CD4-positive, CD25-positive, alpha-beta regulatory T cell (primary cell): ENCODE data around the gene SNX33. TPM values are rescaled to one million over a fixed set of nuclear protein-coding genes. Genes with fewer than 3 reads are reported as not detected.

Source experiments
- ATAC-seq, 2 donors: fragments of 150-1000 bp; cut with Tn5 transposase; one replicate each; pipeline ENCODE4 v1.10.0; 2021; ENCODE audit warnings: low read depth in 2 of 2, moderate number of reproducible peaks in 2 of 2, moderate library complexity in 1 of 2
- DNase-seq, 3 donors: peaks; one replicate each; pipeline versions ENCODE4 v3.0.0 to v3.0.0-alpha.2; 2012 to 2022; ENCODE audit warnings: mixed read lengths in 1 of 3
- H3K27ac ChIP-seq: one replicate; pipeline ENCODE4 v1.7.0; 2013; ENCODE audit warnings: mild to moderate bottlenecking, low read length; ENCODE audit not compliant: insufficient read depth, poor library complexity, severe bottlenecking
- H3K27me3 ChIP-seq: one replicate; pipeline ENCODE4 v1.7.0; 2013; ENCODE audit warnings: low read length; ENCODE audit not compliant: control insufficient read depth, insufficient read depth
- H3K36me3 ChIP-seq: one replicate; pipeline ENCODE4 v1.7.0; 2013; ENCODE audit warnings: mild to moderate bottlenecking, low read length, moderate library complexity; ENCODE audit not compliant: control insufficient read depth, insufficient read depth
- H3K4me1 ChIP-seq: 2 replicates; pipeline ENCODE4 v1.7.0; 2013; ENCODE audit warnings: mild to moderate bottlenecking, low read length; ENCODE audit not compliant: insufficient read depth, control insufficient read depth, poor library complexity, severe bottlenecking
- H3K4me3 ChIP-seq: one replicate; pipeline ENCODE4 v1.7.0; 2013; ENCODE audit warnings: low read depth, mild to moderate bottlenecking, low read length, moderate library complexity
- H3K9me3 ChIP-seq, 2 experiments: 1 replicate in 1 of 2; 2 replicates in 1 of 2; pipeline ENCODE4 v1.7.0; 2013; ENCODE audit warnings: low read length in 2 of 2, mild to moderate bottlenecking in 1 of 2, moderate library complexity in 1 of 2; ENCODE audit not compliant: control insufficient read depth in 2 of 2
- H3K27ac Mint-ChIP-seq, 3 donors: one replicate each; pipeline ENCODE4 v1.8.0; 2020 to 2022; ENCODE audit warnings: mild to moderate bottlenecking in 3 of 3, mixed read lengths in 3 of 3, moderate library complexity in 2 of 3
- H3K27me3 Mint-ChIP-seq: one replicate; pipeline ENCODE4 v1.8.0; 2022; ENCODE audit warnings: mild to moderate bottlenecking, mixed read lengths
- H3K36me3 Mint-ChIP-seq: one replicate; pipeline ENCODE4 v1.8.0; 2020; ENCODE audit warnings: mixed read lengths
- H3K4me1 Mint-ChIP-seq, 4 donors: one replicate each; pipeline ENCODE4 v1.8.0; 2020 to 2022; ENCODE audit warnings: mixed read lengths in 4 of 4, mild to moderate bottlenecking in 1 of 4
- H3K4me3 Mint-ChIP-seq, 4 donors: one replicate each; pipeline ENCODE4 v1.8.0; 2020 to 2022; ENCODE audit warnings: mild to moderate bottlenecking in 4 of 4, mixed read lengths in 4 of 4, moderate library complexity in 3 of 4
- H3K9me3 Mint-ChIP-seq, 7 donors: one replicate each; pipeline ENCODE4 v1.8.0; 2020 to 2022; ENCODE audit warnings: mixed read lengths in 7 of 7, mild to moderate bottlenecking in 3 of 7, moderate library complexity in 2 of 7
- polyA plus RNA-seq, 4 donors: library from polyadenylated mRNA; unstranded; fragments of 300-500 nt; fragmentation: Illumina TruSeq; gene quantifications; one replicate each; pipeline ENCODE4 v1.2.3, GENCODE V29; 2021
- total RNA-seq: library from RNA; stranded (reverse); gene quantifications from one replicate; pipeline ENCODE4 v1.2.3, GENCODE V29; 2022

Gene SNX33
- total and polyA plus RNA-seq, 5 donors from 2014 or later, result 0.03 to 2.1 (median 0.78) TPM

DNA sequence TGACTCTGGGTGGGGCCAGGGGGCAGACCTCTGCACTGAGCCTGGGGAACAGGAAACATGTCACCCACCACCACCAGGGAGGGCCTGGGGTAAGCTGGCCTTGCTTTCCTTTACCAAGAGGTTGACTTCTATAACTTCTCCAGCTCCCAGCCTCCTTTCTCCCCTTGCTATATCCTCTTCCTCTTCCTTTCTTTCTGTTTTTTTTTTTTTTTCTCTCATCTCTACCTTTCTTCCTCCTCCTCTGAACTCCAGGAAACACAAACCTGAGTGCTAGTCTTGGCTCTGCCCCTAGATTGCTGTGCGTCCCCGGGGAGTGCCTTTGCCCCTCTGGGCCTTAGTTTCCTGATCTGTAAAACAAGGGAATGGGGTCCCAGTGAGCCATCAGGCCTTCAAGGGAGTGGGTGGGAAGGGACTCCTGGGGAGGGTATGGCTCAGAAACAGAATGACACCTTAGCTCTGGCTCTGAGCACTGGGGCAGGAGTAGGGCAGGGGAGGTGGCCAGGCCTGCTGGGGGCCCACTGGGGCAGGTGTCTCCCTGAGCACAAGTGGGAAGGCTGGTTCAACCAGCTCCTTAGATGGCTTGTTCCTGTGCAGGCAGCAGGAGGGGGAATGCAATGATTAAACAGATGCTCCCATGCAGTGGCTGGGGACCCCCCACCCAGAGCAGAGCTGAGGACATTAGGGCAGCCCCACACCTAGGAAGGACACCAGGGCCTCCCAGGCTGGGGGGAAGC is 4.3 kb downstream of the SNX33 start:
- Histone ChIP-seq H3K4me1 (peaks cover 25% of the 10 kb centered on the region), H3K27ac (no peak overlapping the region), H3K4me3 (no peak overlapping the region), H3K9me3 (no peaks in the 10 kb centered on the region), H3K27me3 (no peaks in the 10 kb centered on the region), H3K36me3 (no peaks in the 10 kb centered on the region)
- ATAC-seq (no peak), DNase-seq (peak in 1 of 3 donors; percentile 20)
- Mint-ChIP-seq H3K4me3 (peak overlapping the region in 3 of 4 donors; percentile 65 to 79 (median 73)), H3K27me3 (no peaks in the 10 kb centered on the region), H3K4me1 (peaks cover 0 to 44% (median 18%) of the 10 kb centered on the region in 4 donors), H3K27ac (peak overlapping the region; percentile 71 to 83 (median 82)), H3K9me3 (no peaks in the 10 kb centered on the region), H3K36me3 (peaks cover 6% of the 10 kb centered on the region)

DNA sequence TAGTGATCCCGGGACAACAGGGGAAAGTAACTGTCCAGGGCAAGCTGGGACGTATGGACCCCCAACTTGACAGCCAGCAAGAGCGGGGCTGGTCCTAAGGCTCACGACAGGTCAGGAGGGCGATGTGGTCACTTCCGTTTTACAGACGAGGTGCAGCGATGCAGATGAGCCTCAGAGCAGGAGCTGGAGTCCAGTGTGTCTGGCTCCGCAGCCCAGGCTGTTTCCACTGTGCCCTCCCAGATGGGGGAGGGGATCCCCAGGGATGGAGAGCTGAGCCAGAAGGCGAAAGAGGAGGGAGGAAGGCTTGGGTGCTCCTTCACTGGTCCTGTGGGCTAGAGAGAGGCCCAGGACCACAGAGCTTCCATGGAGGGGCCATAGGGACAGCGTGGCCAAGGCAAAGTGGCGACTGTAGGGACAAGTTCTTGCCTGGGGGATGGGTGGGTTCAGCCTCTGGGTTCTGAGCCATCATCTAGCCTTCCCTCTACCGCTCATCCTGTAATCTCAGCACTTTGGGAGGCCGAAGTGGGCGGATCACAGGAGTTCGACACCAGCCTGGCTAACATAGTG is 5.7 kb downstream of the SNX33 start:
- no peak overlapping the region for H3K27ac ChIP-seq
- no peak overlapping the region for H3K4me3 Mint-ChIP-seq
- H3K27me3 Mint-ChIP-seq, result no peaks in the 10 kb centered on the region
- peaks cover 13% of the 10 kb centered on the region for H3K4me1 ChIP-seq
- no peak overlapping the region for H3K4me3 ChIP-seq
- H3K27ac Mint-ChIP-seq, result no peak overlapping the region
- H3K27me3 ChIP-seq, result no peaks in the 10 kb centered on the region
- H3K9me3 Mint-ChIP-seq, result no peaks in the 10 kb centered on the region
- no peaks in the 10 kb centered on the region for H3K9me3 ChIP-seq
- no peak for ATAC-seq
- no peak for DNase-seq
- H3K36me3 ChIP-seq, result no peaks in the 10 kb centered on the region
- peaks cover 0 to 40% (median 18%) of the 10 kb centered on the region in 4 donors for H3K4me1 Mint-ChIP-seq
- peaks cover 6% of the 10 kb centered on the region for H3K36me3 Mint-ChIP-seq

DNA sequence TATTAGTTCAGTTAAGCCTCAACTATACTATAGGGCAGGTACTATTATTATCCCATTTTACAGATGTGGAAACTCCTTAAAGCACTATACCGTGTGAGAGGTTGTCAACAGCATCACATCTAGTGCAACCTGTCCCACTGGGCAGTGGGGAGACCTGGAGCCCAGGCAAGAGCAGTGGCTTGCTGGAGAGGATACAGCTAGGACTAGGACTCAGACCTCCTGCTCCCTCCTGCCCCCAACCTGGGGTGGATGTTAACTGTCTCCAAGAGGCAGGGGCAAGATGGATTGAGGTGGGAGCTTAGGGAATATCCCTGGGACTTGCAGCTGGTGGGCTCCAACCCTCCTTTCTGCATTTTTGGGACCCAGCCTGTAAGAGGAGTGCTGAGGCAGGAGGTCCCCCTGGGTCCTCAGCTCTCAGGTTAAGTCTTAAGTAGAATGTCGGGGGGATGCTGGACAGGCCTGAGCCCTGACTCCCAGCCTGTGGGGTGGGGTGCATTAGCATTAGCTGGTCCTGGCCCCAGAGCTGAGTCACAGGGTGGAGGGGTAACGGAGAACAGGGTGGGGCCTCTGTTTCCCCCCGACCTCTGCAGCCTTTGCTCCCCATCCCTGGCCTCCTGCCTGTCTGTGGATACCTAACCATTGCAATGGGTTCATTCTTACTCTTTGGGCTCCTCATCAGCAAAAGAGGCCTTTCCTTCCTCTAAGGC is 6.6 kb downstream of the SNX33 start:
- Histone ChIP-seq H3K27ac (no peak overlapping the region), H3K4me3 (no peak overlapping the region), H3K9me3 (no peaks in the 10 kb centered on the region), H3K27me3 (no peaks in the 10 kb centered on the region), H3K36me3 (no peaks in the 10 kb centered on the region), H3K4me1 (peaks cover 11% of the 10 kb centered on the region)
- no peak for DNase-seq
- peaks cover 6% of the 10 kb centered on the region for H3K36me3 Mint-ChIP-seq
- no peak overlapping the region for H3K27ac Mint-ChIP-seq
- H3K27me3 Mint-ChIP-seq, result no peaks in the 10 kb centered on the region
- peaks cover 0 to 30% (median 18%) of the 10 kb centered on the region in 4 donors for H3K4me1 Mint-ChIP-seq
- H3K4me3 Mint-ChIP-seq, result no peak overlapping the region
- ATAC-seq, result no peak
- no peaks in the 10 kb centered on the region for H3K9me3 Mint-ChIP-seq

DNA sequence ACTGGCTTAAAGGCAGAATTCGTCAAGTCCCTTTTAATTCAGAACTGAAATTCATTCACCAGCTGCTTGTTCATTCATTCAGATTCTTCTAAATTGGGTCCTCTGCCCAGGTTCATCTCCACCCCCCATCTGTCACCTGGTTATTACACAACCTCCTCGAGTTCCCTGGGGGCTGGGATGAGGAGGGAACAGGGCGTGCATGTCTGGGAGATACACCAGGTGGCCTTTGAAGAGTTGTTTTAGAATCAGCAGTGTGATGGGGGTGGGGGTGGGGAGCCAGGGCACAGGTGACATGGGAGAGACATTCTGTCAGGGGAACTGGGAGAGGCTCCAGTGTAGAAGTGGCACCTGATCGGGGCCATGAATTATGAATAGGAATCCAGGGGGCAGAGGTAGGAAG is 8.2 kb downstream of the SNX33 start:
- ATAC-seq (no peak), DNase-seq (no peak)
- no peaks in the 10 kb centered on the region for H3K36me3 ChIP-seq
- no peak overlapping the region for H3K27ac ChIP-seq
- Mint-ChIP-seq H3K27ac (peak overlapping the region in 1 of 3 donors; percentile 41), H3K9me3 (no peaks in the 10 kb centered on the region), H3K4me1 (peaks cover 0 to 15% (median 8%) of the 10 kb centered on the region in 4 donors), H3K36me3 (peaks cover 6% of the 10 kb centered on the region), H3K27me3 (no peaks in the 10 kb centered on the region), H3K4me3 (no peak overlapping the region)
- no peaks in the 10 kb centered on the region for H3K9me3 ChIP-seq
- H3K4me3 ChIP-seq, result no peak overlapping the region
- no peaks in the 10 kb centered on the region for H3K27me3 ChIP-seq
- H3K4me1 ChIP-seq, result peaks cover 11% of the 10 kb centered on the region

DNA sequence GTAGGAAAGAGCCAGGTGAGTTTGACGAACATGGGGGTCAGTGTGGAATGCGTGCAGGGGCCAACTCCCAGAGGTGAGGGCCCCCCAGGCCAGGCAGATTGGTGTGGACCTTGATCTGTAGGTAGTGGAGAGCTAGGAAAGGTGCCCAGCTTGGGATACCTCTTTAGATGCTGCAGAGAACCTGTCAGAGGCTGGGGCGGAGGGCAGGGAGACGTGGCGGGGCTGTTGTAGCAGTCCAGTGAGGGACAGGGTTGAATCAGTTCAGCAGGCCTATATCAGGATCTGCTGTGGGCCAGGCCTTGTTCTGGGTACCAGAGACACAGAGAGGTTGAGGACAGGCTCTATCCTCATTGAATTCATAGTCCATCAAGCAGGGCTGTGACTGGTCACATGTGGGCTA is 8.6 kb downstream of the SNX33 start:
- Mint-ChIP-seq H3K4me1 (peaks cover 0 to 11% (median 4%) of the 10 kb centered on the region in 4 donors), H3K27ac (no peak overlapping the region), H3K9me3 (no peaks in the 10 kb centered on the region), H3K27me3 (no peaks in the 10 kb centered on the region), H3K4me3 (no peak overlapping the region), H3K36me3 (peaks cover 6% of the 10 kb centered on the region)
- DNase-seq (no peak), ATAC-seq (no peak)
- H3K4me1 ChIP-seq, result peaks cover 10% of the 10 kb centered on the region
- H3K27ac ChIP-seq, result no peak overlapping the region
- H3K27me3 ChIP-seq, result no peaks in the 10 kb centered on the region
- H3K36me3 ChIP-seq, result no peaks in the 10 kb centered on the region
- H3K4me3 ChIP-seq, result no peak overlapping the region
- no peaks in the 10 kb centered on the region for H3K9me3 ChIP-seq

DNA sequence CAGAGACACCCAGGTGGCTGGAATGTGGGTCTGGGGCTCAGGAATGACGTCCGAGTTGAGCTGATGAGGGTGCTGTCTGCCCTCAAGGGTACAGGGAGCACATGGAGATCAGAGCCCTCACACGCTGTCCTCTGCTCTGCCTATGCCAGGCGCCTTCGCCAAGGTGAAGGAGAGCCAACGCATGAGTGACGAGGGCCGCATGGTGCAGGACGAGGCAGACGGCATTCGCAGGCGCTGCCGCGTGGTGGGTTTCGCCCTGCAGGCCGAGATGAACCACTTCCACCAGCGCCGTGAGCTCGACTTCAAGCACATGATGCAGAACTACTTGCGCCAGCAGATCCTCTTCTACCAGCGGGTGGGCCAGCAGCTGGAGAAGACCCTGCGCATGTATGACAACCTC is 9.1 kb downstream of the SNX33 start:
- Histone ChIP-seq H3K27me3 (no peaks in the 10 kb centered on the region), H3K27ac (no peak overlapping the region), H3K4me1 (peaks cover 5% of the 10 kb centered on the region), H3K36me3 (no peaks in the 10 kb centered on the region), H3K4me3 (no peak overlapping the region), H3K9me3 (no peaks in the 10 kb centered on the region)
- H3K36me3 Mint-ChIP-seq, result peaks cover 6% of the 10 kb centered on the region
- no peaks in the 10 kb centered on the region for H3K9me3 Mint-ChIP-seq
- no peak overlapping the region for H3K27ac Mint-ChIP-seq
- no peak overlapping the region for H3K4me3 Mint-ChIP-seq
- ATAC-seq (no peak), DNase-seq (no peak)
- H3K27me3 Mint-ChIP-seq, result no peaks in the 10 kb centered on the region
- H3K4me1 Mint-ChIP-seq, result peaks cover 0 to 6% (median 2%) of the 10 kb centered on the region in 4 donors

DNA sequence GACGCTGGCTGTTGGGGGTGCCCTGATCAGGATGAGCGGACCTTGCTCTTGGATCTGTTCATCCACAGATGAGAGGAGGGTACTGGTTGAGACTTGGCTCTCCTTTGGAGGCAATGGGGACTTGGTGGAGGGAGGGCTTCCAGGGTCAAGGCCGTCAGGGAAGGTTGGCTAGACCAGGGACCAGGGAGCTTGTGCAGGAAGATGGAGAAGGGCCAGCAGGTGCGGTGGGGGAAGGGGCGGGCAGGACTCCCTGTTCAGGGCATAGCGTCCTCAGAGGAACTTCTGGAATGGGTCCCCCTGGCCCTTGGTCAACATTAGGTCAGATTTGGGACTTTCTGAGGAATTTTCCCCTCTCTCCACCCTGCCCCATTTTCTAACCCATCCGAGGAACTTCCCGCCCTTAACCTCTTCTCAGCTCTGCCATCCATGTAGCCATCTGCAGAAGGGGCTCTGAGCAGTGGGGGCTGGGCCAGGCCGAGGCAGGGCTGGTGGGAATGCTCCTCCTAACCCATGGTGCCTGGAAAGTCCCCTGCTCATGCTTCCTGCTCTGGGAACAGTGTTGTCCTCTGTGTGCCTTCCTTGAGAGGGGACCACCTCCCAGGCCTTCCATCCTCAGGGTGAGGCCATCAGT is 11.5 kb downstream of the SNX33 start:
- peaks cover 6% of the 10 kb centered on the region for H3K36me3 Mint-ChIP-seq
- no peaks in the 10 kb centered on the region for H3K4me1 ChIP-seq
- H3K4me3 Mint-ChIP-seq, result no peak overlapping the region
- no peaks in the 10 kb centered on the region for H3K4me1 Mint-ChIP-seq
- DNase-seq (no peak), ATAC-seq (no peak)
- H3K4me3 ChIP-seq, result no peak overlapping the region
- H3K27ac Mint-ChIP-seq, result peak overlapping the region in 2 of 3 donors; percentile 32 to 51
- H3K9me3 Mint-ChIP-seq, result no peaks in the 10 kb centered on the region
- H3K36me3 ChIP-seq, result no peaks in the 10 kb centered on the region
- H3K27me3 ChIP-seq, result no peaks in the 10 kb centered on the region
- H3K27ac ChIP-seq, result no peak overlapping the region
- H3K9me3 ChIP-seq, result no peaks in the 10 kb centered on the region
- no peaks in the 10 kb centered on the region for H3K27me3 Mint-ChIP-seq
